Measurements from ENCODE around the gene AKT3. TPM values are rescaled to one million over a fixed set of nuclear protein-coding genes. Genes with fewer than 3 reads are reported as not detected.

The AKT3 gene
- total RNA-seq, 1 donor from 2014 or later = 61.9 TPM

GRCh38 chr1:243469497-243469896 is 380.5 kb downstream of the AKT3 start:
- no peaks in the 10 kb centered on the region for H3K27me3 ChIP-seq
- no peaks in the 10 kb centered on the region for H3K9me3 ChIP-seq
- no peak for DNase-seq (ENCODE audit: extremely low spot score in 2 of 2)
- intact Hi-C loops (cut with DNase I) = no loop called here
- no peaks in the 10 kb centered on the region for H3K36me3 ChIP-seq
- no peak overlapping the region for H3K27ac ChIP-seq
- H3K4me3 ChIP-seq = no peak overlapping the region
- H3K4me1 ChIP-seq = peaks cover 22% of the 10 kb centered on the region
- TF ChIP-seq POLR2AphosphoS5 (IDR thresholded peaks at IDR 0.05; ENCODE audit: insufficient read depth in 1 of 2, low read depth in 1 of 2) (no peak), CTCF (IDR thresholded peaks at IDR 0.05) (no peak), POLR2A (IDR thresholded peaks at IDR 0.05) (no peak)

GRCh38 chr1:243465738-243466137 is 384.3 kb downstream of the AKT3 start:
- intact Hi-C loops (cut with DNase I) = no loop called here
- DNase-seq (ENCODE audit: extremely low spot score in 2 of 2) = no peak
- Histone ChIP-seq H3K27ac (no peak overlapping the region), H3K4me1 (no peaks in the 10 kb centered on the region), H3K4me3 (no peak overlapping the region), H3K36me3 (no peaks in the 10 kb centered on the region), H3K9me3 (no peaks in the 10 kb centered on the region), H3K27me3 (no peaks in the 10 kb centered on the region)
- no peak for TF ChIP-seq POLR2AphosphoS5 (IDR thresholded peaks at IDR 0.05; ENCODE audit: insufficient read depth in 1 of 2, low read depth in 1 of 2)

GRCh38 chr1:243465081-243465480 is 385.0 kb downstream of the AKT3 start:
- Histone ChIP-seq H3K27ac (no peak overlapping the region), H3K4me1 (no peaks in the 10 kb centered on the region), H3K4me3 (no peak overlapping the region), H3K36me3 (no peaks in the 10 kb centered on the region), H3K27me3 (no peaks in the 10 kb centered on the region), H3K9me3 (no peaks in the 10 kb centered on the region)
- DNase-seq (ENCODE audit: extremely low spot score in 2 of 2) = no peak
- TF ChIP-seq CTCF (IDR thresholded peaks at IDR 0.05) (no peak), POLR2A (IDR thresholded peaks at IDR 0.05) (no peak), POLR2AphosphoS5 (IDR thresholded peaks at IDR 0.05; ENCODE audit: insufficient read depth in 1 of 2, low read depth in 1 of 2) (no peak)
- intact Hi-C loops (cut with DNase I) = no loop called here

GRCh38 chr1:243462929-243463697 is 386.9 kb downstream of the AKT3 start:
- no peak overlapping the region for H3K27ac ChIP-seq
- H3K4me3 ChIP-seq = no peak overlapping the region
- no peaks in the 10 kb centered on the region for H3K9me3 ChIP-seq
- H3K36me3 ChIP-seq = no peaks in the 10 kb centered on the region
- DNase-seq (ENCODE audit: extremely low spot score in 2 of 2) = no peak
- intact Hi-C loops (cut with DNase I) = no loop called here
- TF ChIP-seq POLR2A (IDR thresholded peaks at IDR 0.05) (no peak), CTCF (IDR thresholded peaks at IDR 0.05) (no peak), POLR2AphosphoS5 (IDR thresholded peaks at IDR 0.05; ENCODE audit: insufficient read depth in 1 of 2, low read depth in 1 of 2) (no peak)
- no peaks in the 10 kb centered on the region for H3K4me1 ChIP-seq
- H3K27me3 ChIP-seq = no peaks in the 10 kb centered on the region

GRCh38 chr1:243461700-243462099 is 388.3 kb downstream of the AKT3 start:
- TF ChIP-seq CTCF (IDR thresholded peaks at IDR 0.05) (no peak), POLR2A (IDR thresholded peaks at IDR 0.05) (no peak), POLR2AphosphoS5 (IDR thresholded peaks at IDR 0.05; ENCODE audit: insufficient read depth in 1 of 2, low read depth in 1 of 2) (no peak)
- H3K4me3 ChIP-seq = no peak overlapping the region
- H3K4me1 ChIP-seq = no peaks in the 10 kb centered on the region
- DNase-seq (ENCODE audit: extremely low spot score in 2 of 2) = peak in 1 of 2 donors; percentile 20
- intact Hi-C loops (cut with DNase I) = no loop called here
- H3K27me3 ChIP-seq = no peaks in the 10 kb centered on the region
- no peaks in the 10 kb centered on the region for H3K36me3 ChIP-seq
- H3K27ac ChIP-seq = no peak overlapping the region
- no peaks in the 10 kb centered on the region for H3K9me3 ChIP-seq

Data from vagina (tissue), 2 donors.